HFF-Myc (cell line): ENCODE results near the gene SLC49A3.

Source experiments
- DNase-seq: peaks from one replicate; pipeline ENCODE4 v3.0.0-alpha.2; 2011; ENCODE audit warnings: low read depth; ENCODE audit errors: extremely low read depth
- H3K4me3 ChIP-seq: replicated peaks from 2 replicates; pipeline ENCODE4 v1.5.1; 2011; ENCODE audit warnings: low read depth, mild to moderate bottlenecking, control low read depth, low read length
- TF ChIP-seq, protein P1 (sequence below): IDR thresholded peaks from 2 replicates; pipeline ENCODE4 v1.5.1; 2012; ENCODE audit warnings: mild to moderate bottlenecking, low read depth, low read length, control low read depth; ENCODE audit errors: missing control alignments

SLC49A3 gene

DNA sequence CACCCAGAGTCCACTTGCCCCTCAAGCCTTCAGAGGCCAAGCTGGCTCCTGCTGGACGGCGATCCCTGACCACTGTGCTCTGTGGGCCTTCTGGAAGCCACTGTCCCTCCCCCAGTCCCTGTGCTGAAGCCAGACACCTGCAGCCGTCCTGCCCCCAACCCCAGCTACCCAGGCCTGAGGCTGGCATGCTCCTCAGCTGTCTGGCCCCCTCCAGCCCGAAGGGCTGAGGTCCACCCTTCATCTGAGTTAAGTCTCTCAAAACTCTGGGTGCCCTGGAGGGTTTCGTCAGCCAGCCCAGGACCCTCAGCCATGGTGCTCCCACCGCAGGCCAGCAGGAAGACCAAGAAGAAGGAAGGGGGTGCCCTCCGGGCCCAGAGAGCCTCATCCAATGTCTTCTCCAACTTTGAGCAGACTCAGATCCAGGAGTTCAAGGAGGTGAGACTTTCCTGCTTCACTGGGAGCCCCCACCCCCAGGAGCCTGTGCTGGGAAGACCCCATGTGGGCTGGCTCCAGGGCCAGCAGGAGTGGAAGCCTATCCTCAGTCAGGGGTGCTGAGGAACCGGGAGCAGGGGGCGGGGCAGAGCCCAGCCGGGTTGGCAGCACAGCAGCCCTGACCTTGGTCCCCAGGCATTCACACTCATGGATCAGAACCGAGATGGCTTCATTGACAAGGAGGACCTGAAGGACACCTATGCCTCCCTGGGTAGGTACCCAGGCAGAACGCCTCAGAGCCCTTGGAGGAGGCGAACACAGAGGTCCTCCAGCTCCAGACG, 10.4 kb downstream of the SLC49A3 start:
- no peak overlapping the region for H3K4me3 ChIP-seq
- TF ChIP-seq, protein P1, sequence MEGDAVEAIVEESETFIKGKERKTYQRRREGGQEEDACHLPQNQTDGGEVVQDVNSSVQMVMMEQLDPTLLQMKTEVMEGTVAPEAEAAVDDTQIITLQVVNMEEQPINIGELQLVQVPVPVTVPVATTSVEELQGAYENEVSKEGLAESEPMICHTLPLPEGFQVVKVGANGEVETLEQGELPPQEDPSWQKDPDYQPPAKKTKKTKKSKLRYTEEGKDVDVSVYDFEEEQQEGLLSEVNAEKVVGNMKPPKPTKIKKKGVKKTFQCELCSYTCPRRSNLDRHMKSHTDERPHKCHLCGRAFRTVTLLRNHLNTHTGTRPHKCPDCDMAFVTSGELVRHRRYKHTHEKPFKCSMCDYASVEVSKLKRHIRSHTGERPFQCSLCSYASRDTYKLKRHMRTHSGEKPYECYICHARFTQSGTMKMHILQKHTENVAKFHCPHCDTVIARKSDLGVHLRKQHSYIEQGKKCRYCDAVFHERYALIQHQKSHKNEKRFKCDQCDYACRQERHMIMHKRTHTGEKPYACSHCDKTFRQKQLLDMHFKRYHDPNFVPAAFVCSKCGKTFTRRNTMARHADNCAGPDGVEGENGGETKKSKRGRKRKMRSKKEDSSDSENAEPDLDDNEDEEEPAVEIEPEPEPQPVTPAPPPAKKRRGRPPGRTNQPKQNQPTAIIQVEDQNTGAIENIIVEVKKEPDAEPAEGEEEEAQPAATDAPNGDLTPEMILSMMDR = no peak
- DNase-seq = no peak

- no peak for DNase-seq
- no peak overlapping the region for H3K4me3 ChIP-seq
- TF ChIP-seq, protein P1 = no peak
Measured at GRCh38 chr4:677431-678293, 11.3 kb downstream of the SLC49A3 start.

- TF ChIP-seq, protein P1 = no peak
- no peak for DNase-seq
- H3K4me3 ChIP-seq = no peak overlapping the region
Measured at GRCh38 chr4:676871-677235, 12.1 kb downstream of the SLC49A3 start.

DNA sequence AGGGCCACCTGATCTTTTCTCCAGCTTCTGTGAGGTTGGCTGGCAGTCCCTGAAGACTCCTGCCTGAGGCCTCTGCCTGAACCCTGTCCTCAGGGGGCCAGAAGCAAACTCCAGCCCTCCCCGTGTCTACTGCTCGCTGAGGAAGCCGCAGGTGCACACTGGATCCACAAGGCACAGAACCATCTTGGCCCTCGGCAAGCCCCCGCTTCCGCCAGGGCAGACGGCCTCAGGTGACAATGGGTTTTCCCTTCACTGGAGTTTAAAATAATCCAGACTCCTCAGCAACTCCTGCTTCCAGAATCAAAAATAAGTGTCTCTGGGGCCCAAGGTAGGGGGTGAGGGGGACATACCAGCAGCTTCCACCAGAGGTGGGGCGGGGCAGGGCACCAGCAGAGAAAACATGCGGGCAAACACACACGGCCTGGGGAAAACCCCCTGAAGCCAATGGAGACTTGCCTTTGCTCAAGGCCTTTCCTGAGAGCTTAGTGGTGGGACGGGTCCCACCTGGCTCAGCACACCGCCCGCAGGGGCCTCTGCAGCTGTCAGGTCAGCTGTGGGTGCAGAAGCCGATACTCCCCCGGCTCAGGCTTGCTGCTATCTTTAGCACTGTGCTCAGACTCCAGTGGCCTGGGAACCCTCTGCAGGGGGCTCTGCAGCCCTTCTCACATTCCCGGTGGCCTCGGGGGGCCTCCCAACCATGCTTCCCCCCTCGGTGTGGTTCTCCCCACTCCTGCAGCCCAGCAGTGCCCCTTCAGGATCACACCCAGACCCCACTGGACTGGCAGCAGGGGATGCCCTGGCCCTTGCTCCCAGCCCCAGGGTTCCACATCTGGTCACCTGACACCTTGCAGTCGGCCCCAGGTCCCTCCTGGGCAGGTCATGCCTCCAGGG, 12.7 kb downstream of the SLC49A3 start:
- TF ChIP-seq, protein P1 = no peak
- no peak overlapping the region for H3K4me3 ChIP-seq
- DNase-seq = no peak

- no peak for DNase-seq
- TF ChIP-seq, protein P1 = no peak
- H3K4me3 ChIP-seq = peak overlapping the region; percentile 89
Measured at GRCh38 chr4:675036-675882, 13.7 kb downstream of the SLC49A3 start.
